ENCODE data around the gene ADAMTS3.
A peak's percentile ranks its signal among the peaks of the same experiment; 100 is the strongest.

Gene ADAMTS3

DNA sequence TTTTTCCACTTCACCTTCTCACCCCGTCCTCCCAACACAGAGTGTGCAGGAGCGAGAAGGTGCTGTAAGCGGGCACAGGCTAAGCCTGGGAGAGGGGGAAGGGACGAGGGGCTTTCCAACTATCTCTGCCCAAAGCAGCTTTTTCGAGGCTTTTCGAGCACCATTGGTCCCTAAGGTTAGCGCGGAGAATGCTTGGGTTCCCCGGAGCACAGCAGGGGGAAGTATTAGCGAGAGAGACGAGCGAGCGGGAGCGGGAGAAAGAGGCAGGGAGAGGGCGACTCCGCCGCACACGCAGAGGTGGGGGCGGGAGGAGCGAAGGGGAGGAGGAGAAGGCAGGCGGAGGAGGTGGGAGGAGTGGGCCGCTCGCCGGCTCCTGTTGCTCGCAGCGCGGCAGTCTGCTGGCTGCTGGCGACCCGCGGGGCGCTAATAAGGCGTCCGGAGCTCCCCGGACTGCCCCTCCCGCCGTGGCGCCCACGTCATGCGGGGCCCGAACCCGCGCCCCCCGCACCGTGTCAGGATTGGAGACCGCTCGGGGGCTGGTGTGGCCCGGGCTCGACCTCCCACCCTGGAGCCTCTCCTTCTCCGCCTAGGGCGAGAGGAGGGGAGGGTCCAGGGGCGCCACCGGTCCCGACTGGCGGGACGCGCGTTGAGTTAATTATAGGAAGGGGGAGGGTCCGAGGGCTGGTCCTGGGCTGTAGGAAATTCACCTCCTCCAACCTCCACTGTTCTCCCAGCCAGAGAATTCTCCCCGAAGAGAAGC lies at the start of gene ADAMTS3:
Gene ADAMTS3 (minus strand): TSS at position 263 of the 760 bp plus-strand sequence. CDS start 459 bp downstream, outside the sequence.
- DNase-seq, result peak; percentile 70

DNA sequence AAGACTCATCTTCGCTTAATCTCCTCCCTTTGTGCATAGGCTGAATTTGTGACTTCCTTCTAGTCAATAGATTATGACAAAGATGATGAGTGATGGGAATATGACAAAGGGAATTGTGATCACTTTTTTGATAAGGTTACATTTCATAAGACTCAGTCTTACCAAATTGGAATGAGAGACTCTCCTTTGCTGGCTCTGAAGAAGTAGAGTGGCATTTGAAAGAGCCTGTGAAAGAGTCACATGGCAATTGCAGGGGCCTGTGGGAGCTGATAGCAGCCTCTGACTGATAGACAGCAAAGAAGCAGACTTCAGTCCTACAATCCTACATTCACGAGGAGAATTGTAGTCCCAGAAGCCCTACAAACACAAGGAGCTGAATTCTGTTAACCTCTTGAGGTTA lies 44.9 kb upstream of the ADAMTS3 start:
- no peak for DNase-seq

DNA sequence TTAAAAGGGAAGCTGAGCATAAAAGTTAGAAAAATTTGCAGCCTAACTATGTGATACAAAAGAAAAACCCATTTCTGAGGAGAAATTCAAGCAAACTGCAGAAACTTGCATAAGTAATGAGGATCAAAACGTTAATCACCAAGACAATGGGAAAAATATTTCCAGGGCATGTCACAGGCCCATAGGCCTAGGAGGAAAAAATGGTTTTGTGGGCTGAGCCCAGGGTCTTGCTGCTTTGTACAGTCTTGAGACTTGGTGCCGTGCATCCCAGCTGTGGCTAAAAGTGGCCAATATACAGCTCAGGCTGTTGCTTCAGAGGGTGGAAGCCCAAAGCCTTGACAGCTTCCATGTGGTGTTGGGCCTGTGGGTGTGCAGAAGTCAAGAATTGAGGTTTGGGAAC lies 37.7 kb upstream of the ADAMTS3 start:
- DNase-seq, result no peak

DNA sequence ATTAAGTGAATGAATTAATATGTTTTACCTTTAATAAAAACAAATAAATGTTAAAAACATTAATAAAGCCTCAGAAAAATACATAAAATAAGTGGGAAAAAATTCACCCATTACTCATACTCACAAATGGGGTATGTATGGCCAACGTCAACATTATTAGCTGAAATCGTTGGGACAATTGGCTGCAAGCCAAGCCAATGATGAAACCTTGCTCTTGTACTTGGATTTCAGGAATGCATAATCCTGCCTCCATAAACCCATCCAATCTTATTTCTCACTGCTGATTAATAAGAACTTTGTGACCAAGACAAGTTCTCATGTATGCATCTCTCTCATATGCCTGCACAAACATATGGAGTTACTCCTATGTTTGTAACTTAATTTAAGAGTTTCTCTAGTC lies 35.3 kb upstream of the ADAMTS3 start:
- DNase-seq, result peak; percentile 64

DNA sequence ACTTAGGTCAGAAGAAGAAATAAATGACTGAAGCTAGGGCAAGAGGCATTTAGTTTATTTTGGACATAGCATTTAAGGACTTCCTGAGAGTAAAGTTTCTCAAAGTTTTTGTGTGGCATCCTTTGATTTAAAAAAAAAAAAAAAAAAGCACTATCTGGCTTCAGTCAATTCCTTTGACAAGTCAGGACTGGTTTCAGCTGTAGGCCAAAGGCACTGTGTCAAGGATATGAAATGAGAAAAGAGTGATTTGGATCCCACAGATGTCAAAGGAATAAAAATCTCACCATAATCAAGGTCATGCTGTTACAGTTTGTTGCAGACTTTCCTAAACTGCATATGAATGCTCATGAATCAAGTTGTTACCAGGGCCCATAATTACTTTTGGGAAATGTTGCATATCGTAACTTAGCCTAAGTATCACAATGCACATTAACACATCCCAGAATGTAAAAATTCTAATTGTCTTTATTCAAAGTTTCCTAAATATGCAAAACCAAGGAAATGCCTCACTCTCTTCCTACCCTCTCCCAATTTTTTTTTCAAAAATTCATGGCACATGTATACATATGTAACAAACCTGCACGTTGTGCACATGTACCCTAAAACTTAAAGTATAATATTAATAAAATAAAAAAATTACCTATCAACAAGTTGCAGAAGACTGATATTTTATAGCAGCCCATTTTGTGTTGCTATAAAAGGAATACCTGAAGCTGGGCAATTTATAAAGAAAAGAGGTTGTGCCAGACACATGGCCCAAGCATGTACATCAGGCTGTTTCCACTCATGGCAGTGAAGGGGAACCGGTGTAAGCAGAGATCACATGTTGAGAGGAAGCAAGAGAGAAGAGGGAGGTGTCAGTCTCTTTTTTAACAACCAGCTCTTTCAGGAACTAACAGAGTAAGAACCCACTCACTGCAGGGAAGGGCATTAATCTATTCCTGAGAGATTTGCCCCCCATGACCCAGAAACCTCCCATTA lies 33.7 kb upstream of the ADAMTS3 start:
- no peak for DNase-seq

DNA sequence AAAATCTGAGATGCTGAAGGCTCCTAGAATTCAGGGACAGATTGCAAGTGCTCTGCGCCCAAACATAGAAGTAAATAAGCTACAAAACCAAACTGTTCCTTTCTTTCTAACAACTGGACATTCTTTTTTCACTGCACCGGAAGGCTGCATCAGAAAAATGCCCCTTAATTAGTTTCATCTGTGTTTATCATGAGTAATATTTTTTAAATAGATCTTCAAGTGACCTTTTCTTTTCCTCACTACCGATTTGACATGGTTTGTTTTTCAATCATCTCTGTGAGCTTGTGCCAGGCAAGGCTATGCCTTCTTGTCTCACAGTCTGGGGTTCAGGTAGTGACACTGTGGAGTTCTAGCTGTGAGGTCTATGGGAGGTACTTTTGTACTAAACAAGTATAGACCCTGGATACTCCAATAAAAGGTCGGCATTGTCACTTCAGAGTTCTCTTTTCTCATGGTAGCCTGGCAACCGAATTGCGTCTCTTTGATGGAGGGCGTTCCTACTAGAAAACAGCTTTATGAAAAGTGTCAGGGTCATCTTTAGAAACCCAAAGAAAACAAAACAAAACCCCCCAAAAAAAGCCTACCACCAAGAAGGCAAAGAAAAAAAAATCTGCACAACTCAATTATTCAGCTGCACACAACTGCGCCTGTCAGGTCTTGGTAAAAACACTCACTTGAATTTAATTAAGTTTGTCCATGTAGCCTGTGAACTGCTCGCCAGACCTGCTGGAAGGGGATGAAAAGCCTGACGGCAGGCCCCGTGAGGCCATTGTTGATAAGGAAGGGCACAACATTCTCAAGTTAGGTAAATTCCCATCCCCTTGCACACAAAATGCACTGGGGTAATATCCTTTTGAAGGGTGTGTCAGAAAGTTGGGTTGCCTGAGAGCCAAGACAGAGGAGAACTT lies 22.8 kb upstream of the ADAMTS3 start:
- peak; percentile 6 for DNase-seq

DNA sequence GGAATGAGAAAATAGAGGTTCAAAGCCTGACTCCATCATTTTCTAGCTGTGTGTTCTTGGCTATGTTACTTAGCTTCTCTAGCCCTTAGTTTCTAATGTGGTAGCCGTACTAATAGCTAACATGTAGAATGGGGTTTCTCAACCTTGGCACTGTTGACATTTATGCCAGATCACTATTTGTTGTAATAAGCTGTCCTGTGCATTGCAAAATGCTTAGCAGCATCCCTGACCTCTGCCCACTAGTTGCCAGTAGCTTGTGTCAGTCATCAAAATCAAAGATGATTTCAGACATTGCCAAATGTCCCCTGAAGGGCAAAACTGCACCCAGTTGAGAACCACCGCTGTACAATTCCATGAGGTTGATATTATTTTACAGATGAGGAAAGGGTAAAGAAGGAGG lies 18.3 kb upstream of the ADAMTS3 start:
- no peak for DNase-seq

DNA sequence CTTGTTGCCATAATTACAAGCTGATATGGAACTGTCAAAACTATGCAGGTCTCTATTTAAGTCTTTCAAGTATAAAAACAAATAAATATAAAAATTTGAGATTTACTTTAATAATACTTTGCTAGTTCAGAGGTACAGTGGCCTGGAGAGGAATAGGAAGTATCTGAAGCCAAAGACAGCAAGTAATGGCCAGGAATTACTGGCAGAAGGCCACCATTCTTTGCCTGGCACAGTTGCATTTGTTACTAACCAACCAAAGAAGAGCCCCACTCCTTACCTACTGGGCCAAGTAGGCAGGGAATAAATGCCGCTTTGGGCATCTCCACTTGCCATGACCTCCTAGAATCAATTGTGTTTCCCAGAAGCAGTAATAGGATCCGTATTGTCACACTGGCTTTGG lies 13.8 kb upstream of the ADAMTS3 start:
- no peak for DNase-seq

DNA sequence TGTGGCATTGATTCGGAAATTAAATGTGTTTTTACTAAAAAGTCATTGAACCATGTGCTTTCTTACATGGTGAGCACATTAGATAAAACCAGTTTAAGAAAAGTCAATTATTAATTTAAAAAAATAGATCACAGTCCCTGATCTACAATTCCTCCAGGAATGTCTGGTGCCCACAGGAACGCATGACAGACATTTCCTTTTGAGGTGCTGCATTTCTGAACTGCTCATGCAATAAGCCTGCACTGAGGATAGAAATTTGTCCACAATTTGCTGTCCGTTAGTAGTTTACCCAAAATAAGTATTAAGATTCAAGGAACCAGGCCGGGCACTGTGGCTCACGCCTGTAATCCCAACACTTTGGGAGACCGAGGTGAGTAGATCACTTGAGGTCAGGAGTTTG lies 8.2 kb upstream of the ADAMTS3 start:
- no peak for DNase-seq

DNA sequence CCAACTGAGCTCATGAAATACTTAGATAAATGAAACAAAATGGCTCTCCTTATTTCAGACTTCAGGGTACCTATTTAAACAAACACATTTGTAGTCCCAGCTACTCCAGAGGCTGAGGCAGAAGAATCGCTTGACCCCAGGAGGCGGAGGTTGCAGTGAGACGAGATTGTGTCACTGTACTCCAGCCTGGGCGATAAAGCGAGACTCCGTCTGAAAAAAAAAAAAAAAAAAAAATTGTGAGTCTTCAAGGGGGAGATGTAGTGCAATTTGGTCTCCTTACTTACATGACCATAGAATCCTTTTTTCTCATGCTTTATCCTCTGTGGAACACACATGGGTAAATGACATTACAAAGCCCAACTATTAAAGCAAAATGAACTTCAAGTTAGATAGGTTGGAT lies 2.3 kb upstream of the ADAMTS3 start:
- DNase-seq, result no peak

DNA sequence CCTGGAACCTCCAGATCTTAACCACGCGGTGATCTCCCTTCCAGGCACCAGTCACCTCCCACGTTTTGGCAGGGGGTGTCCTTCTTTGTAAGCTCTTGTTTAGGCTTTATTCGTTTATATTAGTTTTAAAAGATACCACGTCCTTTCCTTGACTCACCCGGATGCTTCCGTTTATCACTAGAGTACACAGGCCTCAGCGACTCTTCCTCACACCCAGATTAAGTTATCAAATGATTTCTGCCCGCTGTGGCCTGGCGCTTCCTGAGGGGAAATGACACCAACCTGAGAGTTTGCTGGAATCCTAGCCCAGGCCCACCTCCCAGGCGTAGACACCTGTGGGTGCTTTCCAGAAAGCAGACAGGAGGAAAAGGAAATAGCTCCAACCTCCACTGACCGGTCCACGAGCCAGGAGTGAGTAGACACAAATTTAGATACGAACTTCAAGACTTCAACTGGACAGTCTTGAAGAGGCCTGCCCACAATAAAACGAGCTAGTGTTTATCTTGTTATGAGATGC lies 756 bp upstream of the ADAMTS3 start:
- DNase-seq, result peak; percentile 10

DNA sequence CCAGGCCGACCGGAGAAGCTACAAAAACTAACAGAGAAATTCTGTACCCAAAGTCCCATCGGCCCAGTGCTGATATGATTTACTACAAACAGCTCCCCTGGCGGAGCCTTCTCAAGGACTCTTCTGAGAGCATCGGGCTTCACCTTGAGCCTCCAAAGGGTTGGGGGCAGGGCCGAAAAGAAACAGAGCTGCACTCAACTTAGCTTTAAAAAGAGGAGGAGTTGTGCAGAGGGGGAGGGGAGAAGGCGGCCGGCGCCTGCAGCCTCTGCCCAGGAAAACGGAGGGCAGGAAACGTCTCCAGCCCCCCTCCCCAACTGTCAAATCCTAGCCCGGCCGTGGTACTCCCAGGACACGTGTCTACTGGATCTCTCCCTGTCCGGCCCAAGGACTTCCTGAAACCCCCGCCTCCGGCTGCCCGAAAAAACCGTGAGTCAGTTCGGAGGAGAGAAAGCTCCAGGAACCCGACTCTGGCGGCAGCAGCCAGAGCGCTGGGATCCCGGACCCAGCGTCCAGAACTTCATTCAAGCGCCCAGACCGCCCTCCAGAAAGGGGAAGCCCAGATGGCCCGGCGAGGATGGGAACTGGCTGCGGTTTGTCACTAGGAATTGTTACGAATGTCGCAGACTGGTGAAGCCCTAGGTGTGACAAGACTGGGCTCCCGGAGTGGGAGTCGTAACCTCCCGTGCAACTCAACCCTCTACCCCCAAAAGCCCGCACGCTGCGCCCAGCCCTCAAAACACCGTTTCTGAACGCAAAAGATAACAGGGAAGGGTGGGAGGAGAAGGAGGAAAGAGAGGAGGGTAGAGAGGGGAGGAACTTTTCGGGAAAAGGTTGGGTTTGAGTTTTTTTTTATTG lies 973 bp downstream of the ADAMTS3 start:
- peak; percentile 85 for DNase-seq

DNA sequence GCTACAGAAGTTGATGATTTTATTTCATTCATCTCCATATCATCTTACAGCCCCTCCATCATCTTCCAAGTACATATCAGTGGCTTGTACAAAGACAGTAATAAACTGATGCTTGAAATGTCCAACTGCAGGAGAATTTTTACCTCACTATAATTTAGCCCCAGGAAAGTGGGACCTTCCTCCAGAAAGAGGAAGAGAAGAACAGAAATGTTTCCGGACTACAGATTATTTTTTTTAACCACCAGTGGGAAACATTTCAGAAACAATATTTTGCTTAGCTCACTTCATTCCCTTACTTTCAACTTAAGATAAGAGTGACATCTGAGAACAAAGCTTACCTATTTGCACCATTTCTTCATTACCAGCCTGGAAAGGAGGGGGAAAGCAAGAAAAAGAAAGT lies 2.0 kb downstream of the ADAMTS3 start:
- no peak for DNase-seq

DNA sequence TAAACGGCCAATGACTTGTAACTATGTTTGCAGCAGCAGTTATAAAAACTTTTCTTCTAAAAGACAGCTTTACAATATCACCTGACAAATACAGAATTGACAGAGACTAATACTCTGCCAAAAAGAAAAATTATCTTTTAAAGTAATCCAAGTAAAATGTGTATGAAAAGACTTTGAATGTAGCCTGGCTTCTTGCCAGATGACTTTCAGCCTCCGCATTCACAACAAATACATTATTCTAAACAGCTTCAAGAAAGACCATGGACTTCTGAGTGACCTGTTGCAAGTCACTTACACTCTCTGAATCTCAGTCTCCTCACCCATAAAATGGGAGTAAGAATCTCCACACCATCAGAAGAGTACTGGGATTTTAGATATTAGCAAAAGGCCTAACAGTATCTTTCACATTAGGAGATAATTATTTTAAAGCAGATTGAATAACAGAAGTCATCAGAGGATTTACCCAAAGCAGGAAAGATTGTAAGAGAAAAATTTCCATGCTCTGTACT lies 2.5 kb downstream of the ADAMTS3 start:
- no peak for DNase-seq

DNA sequence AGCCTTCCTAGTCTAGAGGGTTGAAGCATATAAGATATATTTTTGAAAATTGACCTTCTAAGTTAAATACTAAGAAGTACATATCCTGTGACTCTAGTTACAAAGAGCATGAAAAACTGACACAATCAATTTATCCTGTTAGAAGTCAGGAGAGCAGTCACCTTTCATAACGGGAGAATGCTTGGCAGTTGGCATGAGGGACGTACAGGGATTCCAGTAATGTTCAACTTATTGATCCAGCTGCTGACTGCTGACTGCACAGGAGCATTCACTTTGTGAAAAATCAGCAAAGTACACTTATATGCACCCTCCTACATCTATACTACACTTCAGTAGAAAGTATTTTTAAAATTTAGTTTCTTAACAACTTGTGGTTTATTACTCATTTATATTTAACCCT lies 4.2 kb downstream of the ADAMTS3 start:
- DNase-seq, result no peak

DNA sequence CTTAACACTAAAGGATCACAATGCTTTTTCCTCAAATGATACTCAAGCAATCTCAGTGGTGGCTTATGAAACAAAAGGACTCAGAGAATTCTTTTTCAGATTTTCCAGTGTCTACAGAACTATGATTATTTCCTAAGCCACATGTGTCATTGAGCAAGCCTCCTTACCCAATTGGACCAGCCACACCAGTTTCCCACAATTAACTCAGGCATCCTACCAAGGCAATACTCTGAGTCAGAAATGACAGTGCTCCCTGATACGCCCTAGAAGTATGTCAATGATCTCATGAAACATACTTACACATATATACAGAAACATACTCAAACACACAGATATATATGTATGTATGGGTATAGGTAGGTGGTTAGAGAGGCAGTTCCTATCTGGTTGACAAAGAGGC lies 4.8 kb downstream of the ADAMTS3 start:
- DNase-seq, result peak; percentile 64

DNA sequence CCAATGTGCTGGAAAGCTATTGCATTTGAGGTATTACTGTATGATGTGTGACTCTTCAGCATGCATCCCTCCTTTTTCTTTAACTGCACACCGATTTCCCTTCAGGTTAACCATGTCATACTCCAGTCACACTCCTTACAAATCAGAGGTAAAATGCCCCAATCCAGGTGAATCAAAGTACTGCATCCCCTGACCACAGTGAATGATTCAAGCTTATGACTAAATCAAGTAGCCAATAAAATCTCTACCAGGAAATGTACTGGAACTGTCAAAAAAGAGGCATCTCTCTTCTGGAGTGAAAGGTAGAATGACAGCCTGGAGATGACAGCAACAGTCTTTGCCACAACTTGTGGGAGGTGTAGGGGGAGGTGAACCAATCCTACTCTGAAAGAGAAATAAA lies 10.4 kb downstream of the ADAMTS3 start:
- no peak for DNase-seq

DNA sequence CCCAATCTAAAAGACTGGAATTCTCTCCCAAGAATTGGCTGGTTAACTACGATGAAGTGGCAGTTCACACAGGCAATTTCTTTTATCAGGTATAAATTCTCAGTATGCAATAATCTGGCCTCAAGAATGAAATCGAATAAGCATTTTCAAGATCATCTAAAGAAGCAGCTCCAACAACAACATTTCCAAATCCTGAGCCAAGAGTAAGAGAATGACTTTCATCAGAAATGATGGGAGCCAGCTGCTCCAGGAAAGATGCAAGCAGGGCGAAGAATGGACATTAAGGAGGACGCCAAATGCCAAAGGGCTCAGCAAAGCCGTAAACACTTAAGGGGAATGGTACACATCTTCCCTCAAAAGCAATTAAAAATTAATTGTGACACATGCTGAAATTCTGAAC lies 12.0 kb downstream of the ADAMTS3 start:
- DNase-seq, result no peak

DNA sequence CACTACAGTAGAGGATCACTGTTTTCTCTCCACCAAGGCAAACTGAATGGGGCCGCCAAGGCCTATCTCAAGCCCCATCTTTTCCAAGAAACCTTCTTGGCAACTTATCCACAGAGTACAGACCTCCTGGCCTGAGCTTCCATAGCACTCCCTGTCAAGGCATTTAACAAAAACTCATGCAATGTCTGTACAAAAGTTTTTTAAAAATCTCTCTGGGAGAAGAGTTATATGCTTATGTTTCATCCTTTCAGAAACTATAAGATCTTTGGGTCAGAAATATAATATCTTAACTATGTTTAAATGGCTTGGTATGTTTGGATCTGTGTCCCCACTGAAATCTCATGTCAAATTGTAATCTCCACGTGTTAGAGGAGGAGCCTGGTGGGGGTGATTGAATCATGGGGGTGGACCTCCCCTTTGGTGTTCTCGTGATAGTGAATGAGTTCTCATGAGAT lies 13.6 kb downstream of the ADAMTS3 start:
- DNase-seq, result no peak

DNA sequence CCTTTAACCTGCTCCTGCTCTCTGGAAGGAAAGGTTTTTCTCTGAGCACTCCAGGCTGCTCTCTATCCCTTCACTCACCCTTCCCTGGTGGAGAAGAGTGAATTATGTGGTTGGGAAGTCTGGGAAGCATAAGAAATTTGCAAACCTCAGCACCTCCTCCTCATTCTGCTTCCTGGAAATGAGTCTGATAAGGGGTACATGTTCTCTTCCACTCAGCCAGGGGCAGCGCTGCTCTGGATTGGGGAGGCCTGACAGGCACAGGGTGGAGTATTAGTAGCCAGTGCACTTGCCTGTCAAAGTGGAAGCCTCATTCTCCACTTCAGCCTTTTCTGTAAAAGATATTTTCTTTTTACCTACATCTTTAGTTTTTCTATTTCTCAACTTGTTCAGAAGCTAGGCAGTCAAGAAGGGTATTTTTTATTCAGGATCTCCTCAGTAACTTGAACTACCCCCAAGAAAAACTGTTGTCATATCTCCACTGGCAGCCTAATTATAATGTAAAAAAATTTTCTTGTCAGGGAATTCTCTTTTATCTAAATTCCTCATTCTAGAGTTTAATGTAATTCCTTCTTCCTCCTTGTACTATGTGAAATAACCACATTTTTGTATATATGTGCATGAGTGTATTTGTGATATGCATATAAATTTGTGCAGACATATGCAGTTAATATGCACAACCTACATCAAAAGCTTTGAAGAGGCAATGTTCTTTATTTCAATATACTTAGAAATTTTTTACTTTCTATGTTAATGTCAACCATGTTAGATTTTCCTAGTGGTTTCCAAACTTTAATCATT lies 15.3 kb downstream of the ADAMTS3 start:
- DNase-seq, result no peak

DNA sequence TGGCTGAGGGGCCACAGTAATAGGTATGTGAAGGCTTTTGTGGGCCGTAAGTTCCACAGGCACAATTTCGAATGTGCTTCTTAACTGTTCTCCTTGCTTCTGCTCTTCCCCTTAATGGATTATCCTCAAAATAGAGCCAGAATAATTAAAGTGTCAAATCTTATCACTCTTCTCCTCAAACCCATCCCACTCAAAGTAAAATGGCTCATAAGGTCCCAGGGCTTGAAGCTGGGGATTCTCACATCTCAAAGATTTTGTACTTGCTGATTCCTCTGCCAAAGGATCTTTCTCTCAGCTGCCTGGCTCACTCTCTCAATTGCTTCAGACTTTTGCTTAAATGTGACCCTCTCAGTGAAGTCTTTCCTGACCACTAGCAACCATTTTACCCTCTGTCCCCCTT lies 16.6 kb downstream of the ADAMTS3 start:
- DNase-seq, result no peak
